HepG2 (cell line): ENCODE results near the gene CAPN8. TPM values are rescaled to one million over a fixed set of nuclear protein-coding genes. Genes with fewer than 3 reads are reported as not detected.

ENCODE experiments used
- ATAC-seq: fragments of 200-7000 bp; cut with Tn5 transposase; 3 replicates; pipeline ENCODE4 v1.9.1; 2020; ENCODE audit warnings: mild to moderate bottlenecking, moderate library complexity
- BruUV-seq: library from RNA; stranded (reverse); fragments of 400-500 nt; replicated peaks from 2 replicates; lab custom pipeline; 2021; lab: Mats Ljungman, UMichigan
- CTCF ChIA-PET: fragments of 300-600 bp; formaldehyde crosslinking; extraction: SDS; loops from one replicate; lab custom pipeline; 2021; ENCODE audit warnings: low total read pairs, inconsistent platforms, low intra/inter-chr PET ratio; lab: Yijun Ruan, JAX
- POLR2A ChIA-PET: fragments of 350-600 bp; sonication (Branson Sonifier 250); formaldehyde crosslinking; loops from one replicate; lab custom pipeline; 2020; ENCODE audit warnings: antibody characterized with exemption, inconsistent platforms; lab: Yijun Ruan, JAX
- DNase-seq: peaks from one replicate; pipeline ENCODE4 v3.0.0-alpha.2; 2015; ENCODE audit warnings: low spot score
- FAIRE-seq: peaks from 3 replicates; lab custom pipeline; 2011; peaks lifted over from hg19 to GRCh38; lab: Jason Lieb, UNC
- H2AFZ ChIP-seq: one replicate; pipeline ENCODE4 v1.6.1; 2011; ENCODE audit warnings: low read length, inconsistent platforms
- H3K27ac ChIP-seq: fragments of 300-600 bp; 3 replicates; pipeline ENCODE4 v1.8.0; 2011; ENCODE audit warnings: mixed run types, mild to moderate bottlenecking, mixed read lengths, low read length, inconsistent platforms; ENCODE audit not compliant: insufficient read depth; ENCODE audit errors: extremely low read length
- H3K27me3 ChIP-seq, 2 experiments: fragments of 200-600 bp in 1 of 2; 2 replicates in 1 of 2; 3 replicates in 1 of 2; pipeline versions ENCODE4 v1.6.0 to v1.8.0; 2011; ENCODE audit warnings: low read length in 2 of 2, mild to moderate bottlenecking in 2 of 2, moderate library complexity in 2 of 2, inconsistent platforms in 1 of 2; ENCODE audit not compliant: insufficient read depth in 2 of 2, control insufficient read depth in 1 of 2
- H3K36me3 ChIP-seq, 2 experiments: fragments of 200-600 bp in 1 of 2; replicated peaks in 1 of 2; 2 replicates in 1 of 2; 3 replicates in 1 of 2; pipeline versions ENCODE4 v1.5.1 to v1.8.0; 2011; ENCODE audit warnings: low read length in 2 of 2, inconsistent platforms in 1 of 2; ENCODE audit not compliant: insufficient read depth in 2 of 2, control insufficient read depth in 1 of 2
- H3K4me1 ChIP-seq: 2 replicates; pipeline ENCODE4 v1.5.1; 2012; ENCODE audit warnings: low read length, inconsistent platforms; ENCODE audit not compliant: insufficient read depth
- H3K4me2 ChIP-seq: 2 replicates; pipeline ENCODE4 v1.6.0; 2011; ENCODE audit warnings: low read depth, low read length, inconsistent platforms
- H3K4me3 ChIP-seq, 3 experiments: fragments of 200-600 bp in 1 of 3; sonication (generic), shearing (Covaris generic) in 1 of 3; replicated peaks in 1 of 3; 2 replicates each; pipeline ENCODE4 v1.5.1; 2011 to 2016; ENCODE audit warnings: low read length in 3 of 3, inconsistent platforms in 2 of 3, low read depth in 2 of 3, mild to moderate bottlenecking in 2 of 3, control low read depth in 1 of 3, mixed read lengths in 1 of 3; ENCODE audit not compliant: insufficient read depth in 1 of 3
- H3K79me2 ChIP-seq: one replicate; pipeline ENCODE4 v1.6.1; 2011; ENCODE audit warnings: low read length, inconsistent platforms; ENCODE audit not compliant: insufficient read depth
- H3K9ac ChIP-seq: 2 replicates; pipeline ENCODE4 v1.6.0; 2011; ENCODE audit warnings: mild to moderate bottlenecking, low read depth, low read length, inconsistent platforms; ENCODE audit not compliant: insufficient read depth
- H3K9me3 ChIP-seq: 2 replicates; pipeline ENCODE4 v1.5.1; 2012; ENCODE audit warnings: mild to moderate bottlenecking, low read length
- H4K20me1 ChIP-seq: 2 replicates; pipeline ENCODE4 v1.6.0; 2011; ENCODE audit warnings: inconsistent platforms, mild to moderate bottlenecking, low read length, moderate library complexity; ENCODE audit not compliant: insufficient read depth
- ATF7 ChIP-seq, 2 experiments: fragments of 450-650 bp in 1 of 2; sonication (generic) in 1 of 2; formaldehyde crosslinking in 1 of 2; IDR thresholded peaks; 2 replicates each; pipeline versions ENCODE4 v1.4.0 to v1.6.1; 2016 to 2020; ENCODE audit warnings: antibody characterized with exemption in 1 of 2, mild to moderate bottlenecking in 1 of 2, missing genetic modification reagents in 1 of 2
- CHD2 ChIP-seq: IDR thresholded peaks from 2 replicates; pipeline ENCODE4 v1.6.1; 2011; ENCODE audit warnings: low read depth, low read length, improper control_type of control experiment
- CREB1 ChIP-seq, 2 experiments: fragments of 450-650 bp in 1 of 2; IDR thresholded peaks; 2 replicates each; pipeline ENCODE4 v1.6.1; 2016 to 2017; ENCODE audit warnings: control low read depth in 1 of 2, mild to moderate bottlenecking in 1 of 2, missing compliant biosample characterization in 1 of 2, missing genetic modification characterization in 1 of 2
- FOXA3 ChIP-seq: IDR thresholded peaks from 2 replicates; pipeline ENCODE4 v1.6.1; 2016; ENCODE audit warnings: missing genetic modification reagents, missing compliant biosample characterization
- TBP ChIP-seq: sonication (generic); formaldehyde crosslinking; IDR thresholded peaks from 2 replicates; pipeline ENCODE4 v1.5.0; 2020; ENCODE audit warnings: missing genetic modification reagents
- TIGD3 ChIP-seq: sonication (generic); formaldehyde crosslinking; IDR thresholded peaks from 2 replicates; pipeline ENCODE4 v1.5.1; 2020; ENCODE audit warnings: mild to moderate bottlenecking, missing genetic modification reagents, borderline replicate concordance
- TOPORS ChIP-seq: sonication (generic); formaldehyde crosslinking; IDR thresholded peaks from 2 replicates; pipeline ENCODE4 v1.8.0; 2023; ENCODE audit warnings: mild to moderate bottlenecking, missing genetic modification reagents
- WIZ ChIP-seq: sonication (generic); formaldehyde crosslinking; IDR thresholded peaks from 2 replicates; pipeline ENCODE4 v1.5.1; 2020; ENCODE audit warnings: mild to moderate bottlenecking, missing genetic modification reagents
- ZNF629 ChIP-seq: sonication (generic); formaldehyde crosslinking; conservative IDR thresholded peaks from 2 replicates; pipeline ENCODE4 v1.5.0; 2020; ENCODE audit warnings: missing genetic modification reagents
- WGBS: methylation state at CpG from one replicate; pipeline ENCODE4 v1.1.6; 2017; ENCODE audit warnings: low lambda C conversion rate; 5-methylcytosine and 5-hydroxymethylcytosine counted together
- in situ Hi-C: cut with HindIII; loops from 2 replicates; pipeline ENCODE4 v1.10.0; 2017; ENCODE audit warnings: low pct_unique_long_range_greater_than_20kb; ENCODE audit not compliant: extremely low pct_ligation_motif_present
- intact Hi-C: fragments of 100-400 bp; cut with micrococcal nuclease; formaldehyde crosslinking; loops from one replicate; pipeline ENCODE4 v1.10.0; 2022; ENCODE audit not compliant: unreplicated experiment
- polyA plus RNA-seq, 8 experiments: library from polyadenylated mRNA; depleted of rRNA in 3 of 8; stranded (reverse) in 7 of 8; unstranded in 1 of 8; fragments of >200 nt; fragmentation: Illumina TruSeq in 4 of 8; extraction: Trizol in 4 of 8; gene quantifications; 2 replicates each; pipeline versions ENCODE4 v1.2.1 to v1.2.3, GENCODE V29; 2011 to 2016; ENCODE audit warnings: low read depth in 4 of 8, missing spikeins in 1 of 8, mixed read lengths in 1 of 8; ENCODE audit not compliant: insufficient read depth in 1 of 8
- total RNA-seq, 5 experiments: library from RNA; depleted of rRNA; stranded (reverse); fragments of >200 nt; fragmentation: Illumina TruSeq; extraction: Trizol; gene quantifications; 2 replicates each; pipeline ENCODE4 v1.2.3, GENCODE V29; 2016; ENCODE audit warnings: low read depth in 1 of 5

Gene CAPN8
- total and polyA plus RNA-seq, 2 of the 13 experiments (the other 11 are each of a cell fraction or from before 2014, with no cell fraction given) = 0.20 to 0.25 TPM

DNA sequence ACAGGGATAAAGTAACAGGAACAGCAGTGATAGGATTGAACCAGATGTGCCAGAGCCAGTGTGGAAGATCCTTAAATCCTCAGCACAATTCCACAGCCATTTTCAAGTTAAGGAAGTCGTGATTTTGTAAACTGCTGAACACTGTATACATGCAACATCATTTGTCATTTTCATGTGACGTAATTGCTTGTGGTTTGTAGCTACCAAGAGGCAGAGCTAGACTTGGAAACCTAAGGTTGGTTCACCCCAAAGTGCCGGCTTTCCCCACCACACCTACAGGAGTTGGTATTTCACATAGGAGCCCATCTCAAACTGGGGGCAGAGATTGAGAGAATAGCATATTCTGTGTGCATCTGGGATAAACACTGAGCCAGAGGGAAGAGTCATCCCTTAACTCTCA is 113.9 kb downstream of the CAPN8 start:
- Histone ChIP-seq H3K27ac (no peak overlapping the region), H3K9me3 (no peaks in the 10 kb centered on the region), H3K4me1 (no peaks in the 10 kb centered on the region), H3K27me3 (peaks cover 0 to 17% of the 10 kb centered on the region in 2 experiments; a peak in 2 of 5 replicates), H4K20me1 (no peaks in the 10 kb centered on the region), H3K79me2 (no peaks in the 10 kb centered on the region), H3K4me3 (no peak overlapping the region), H3K36me3 (no peaks in the 10 kb centered on the region), H2AFZ (no peak overlapping the region), H3K4me2 (no peak overlapping the region), H3K9ac (no peak overlapping the region)
- ATAC-seq (no peak), FAIRE-seq (no peak), DNase-seq (no peak)
- BruUV-seq = no TSS peak
- intact Hi-C loops = no loop called here
- CTCF ChIA-PET = no interaction called here
- 3% methylated on average over 3 of the region's 3 CpGs for WGBS
- in situ Hi-C loops = no loop called here
- TF ChIP-seq FOXA3 (no peak), ATF7 (IDR thresholded peaks at IDR 0.05) (peak; percentile 49), ATF7 (CRISPR knock-in tag; IDR thresholded peaks at IDR 0.05) (no peak), CREB1 (IDR thresholded peaks at IDR 0.05) (0 out of 2 replicates have a peak, but pooled peaks have one; percentile 57), CREB1 (CRISPR knock-in tag; IDR thresholded peaks at IDR 0.05) (no peak)
- POLR2A ChIA-PET = no interaction called here

GRCh38 chr1:223549740-223550139 is 115.8 kb downstream of the CAPN8 start:
- H3K36me3 ChIP-seq = no peaks in the 10 kb centered on the region
- H3K4me1 ChIP-seq = no peaks in the 10 kb centered on the region
- intact Hi-C loops (no loop called here), in situ Hi-C loops (no loop called here)
- no peaks in the 10 kb centered on the region for H3K79me2 ChIP-seq
- no peaks in the 10 kb centered on the region for H3K9me3 ChIP-seq
- WGBS = 10% methylated on average over 1 of the region's 1 CpG
- TF ChIP-seq TBP = no peak
- no peak for TF ChIP-seq TOPORS (CRISPR knock-in tag)
- no peak for TF ChIP-seq WIZ (CRISPR knock-in tag)
- TF ChIP-seq TIGD3 (CRISPR knock-in tag) = no peak
- TF ChIP-seq ZNF629 = 0 out of 2 replicates have a peak, but pooled peaks have one; percentile 17
- TF ChIP-seq CHD2 = no peak
- H3K27me3 ChIP-seq = peaks cover 0 to 21% of the 10 kb centered on the region in 2 experiments; a peak in 2 of 5 replicates
- no peaks in the 10 kb centered on the region for H4K20me1 ChIP-seq
- no peak for DNase-seq
- no peak overlapping the region for H3K4me3 ChIP-seq
- no peak for ATAC-seq
- H3K27ac ChIP-seq = no peak overlapping the region
- CTCF ChIA-PET = no interaction called here
- POLR2A ChIA-PET = no interaction called here
- H3K9ac ChIP-seq = no peak overlapping the region
- FAIRE-seq = no peak
- BruUV-seq = no TSS peak
- H2AFZ ChIP-seq = no peak overlapping the region
- H3K4me2 ChIP-seq = no peak overlapping the region
